Thymus (tissue), 11 donors: ENCODE measurements around the gene DBET. TPM values are rescaled to one million over a fixed set of nuclear protein-coding genes. Genes with fewer than 3 reads are reported as not detected.
"Not testable (repeated sequence)": the region's sequence is repeated elsewhere in the genome, so short reads cannot be mapped to it uniquely, and the experiment has no call there.

Experiments
- DNase-seq, 9 donors: peaks; one replicate each; pipeline ENCODE4 v3.0.0-alpha.2; 2013; ENCODE audit warnings: low spot score in 9 of 9, low read depth in 6 of 9, missing footprints in 1 of 9
- H3K27ac ChIP-seq, 2 donors: one replicate each; pipeline ENCODE4 v1.5.1; 2013; ENCODE audit warnings: control low read depth in 1 of 2, low read depth in 1 of 2, low read length in 1 of 2, mild to moderate bottlenecking in 1 of 2, moderate library complexity in 1 of 2
- H3K27me3 ChIP-seq, 2 donors: one replicate each; pipeline ENCODE4 v1.5.1; 2013; ENCODE audit warnings: low read length in 1 of 2; ENCODE audit not compliant: control insufficient read depth in 2 of 2, insufficient read depth in 1 of 2
- H3K36me3 ChIP-seq, 2 donors: one replicate each; pipeline ENCODE4 v1.5.1; 2013; ENCODE audit warnings: low read length in 1 of 2, mild to moderate bottlenecking in 1 of 2, moderate library complexity in 1 of 2; ENCODE audit not compliant: control insufficient read depth in 2 of 2, insufficient read depth in 2 of 2
- H3K4me1 ChIP-seq, 2 donors: one replicate each; pipeline ENCODE4 v1.5.1; 2013; ENCODE audit warnings: low read length in 2 of 2; ENCODE audit not compliant: control insufficient read depth in 2 of 2, insufficient read depth in 2 of 2
- H3K4me3 ChIP-seq, 2 donors: one replicate each; pipeline ENCODE4 v1.5.1; 2013; ENCODE audit warnings: low read length in 2 of 2, control low read depth in 1 of 2, mild to moderate bottlenecking in 1 of 2
- H3K9me3 ChIP-seq, 2 donors: one replicate each; pipeline ENCODE4 v1.5.1; 2013; ENCODE audit warnings: low read length in 1 of 2, mild to moderate bottlenecking in 1 of 2; ENCODE audit not compliant: control insufficient read depth in 2 of 2, insufficient read depth in 1 of 2
- WGBS: extraction: QIAGEN DNeasy Blood & Tissue Kit; methylation state at CpG from one replicate; pipeline ENCODE4 v1.1.7; 2013; 5-methylcytosine and 5-hydroxymethylcytosine counted together
- polyA plus RNA-seq: library from polyadenylated mRNA; stranded (reverse); fragments of 200-250 nt; gene quantifications from one replicate; pipeline ENCODE4 v1.2.3, GENCODE V29; 2013
- total RNA-seq: library from RNA; stranded (reverse); fragments of 120-200 nt; gene quantifications from one replicate; pipeline ENCODE4 v1.2.4, GENCODE V29; 2013
- donor health status: healthy.

The DBET gene
- total and polyA plus RNA-seq, 2 donors = not detected

DNA sequence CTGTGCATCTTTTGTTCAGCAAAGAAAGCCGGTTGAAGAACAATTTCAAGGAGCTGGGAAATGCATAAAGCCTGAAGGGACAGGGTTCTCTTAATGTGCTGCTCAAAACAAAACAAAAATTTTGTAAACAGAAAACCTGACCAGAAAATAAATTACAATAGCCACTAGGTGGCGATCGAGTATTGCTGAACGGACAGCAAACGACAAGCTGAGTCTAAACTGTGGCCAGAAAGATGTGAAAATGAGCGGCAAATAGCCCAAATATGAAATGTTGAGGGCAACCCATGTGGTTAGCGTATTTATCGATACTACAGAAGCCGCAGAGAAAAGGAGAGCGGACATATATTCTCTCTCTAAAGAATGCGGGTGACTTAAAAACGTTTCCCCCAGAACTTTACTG is 16.7 kb upstream of the DBET start:
- 8% methylated on average over 1 of the region's 12 CpGs for WGBS
- not testable (repeated sequence) for H3K4me1 ChIP-seq, H3K27me3 ChIP-seq, H3K36me3 ChIP-seq, H3K27ac ChIP-seq, DNase-seq, H3K4me3 ChIP-seq, H3K9me3 ChIP-seq

DNA sequence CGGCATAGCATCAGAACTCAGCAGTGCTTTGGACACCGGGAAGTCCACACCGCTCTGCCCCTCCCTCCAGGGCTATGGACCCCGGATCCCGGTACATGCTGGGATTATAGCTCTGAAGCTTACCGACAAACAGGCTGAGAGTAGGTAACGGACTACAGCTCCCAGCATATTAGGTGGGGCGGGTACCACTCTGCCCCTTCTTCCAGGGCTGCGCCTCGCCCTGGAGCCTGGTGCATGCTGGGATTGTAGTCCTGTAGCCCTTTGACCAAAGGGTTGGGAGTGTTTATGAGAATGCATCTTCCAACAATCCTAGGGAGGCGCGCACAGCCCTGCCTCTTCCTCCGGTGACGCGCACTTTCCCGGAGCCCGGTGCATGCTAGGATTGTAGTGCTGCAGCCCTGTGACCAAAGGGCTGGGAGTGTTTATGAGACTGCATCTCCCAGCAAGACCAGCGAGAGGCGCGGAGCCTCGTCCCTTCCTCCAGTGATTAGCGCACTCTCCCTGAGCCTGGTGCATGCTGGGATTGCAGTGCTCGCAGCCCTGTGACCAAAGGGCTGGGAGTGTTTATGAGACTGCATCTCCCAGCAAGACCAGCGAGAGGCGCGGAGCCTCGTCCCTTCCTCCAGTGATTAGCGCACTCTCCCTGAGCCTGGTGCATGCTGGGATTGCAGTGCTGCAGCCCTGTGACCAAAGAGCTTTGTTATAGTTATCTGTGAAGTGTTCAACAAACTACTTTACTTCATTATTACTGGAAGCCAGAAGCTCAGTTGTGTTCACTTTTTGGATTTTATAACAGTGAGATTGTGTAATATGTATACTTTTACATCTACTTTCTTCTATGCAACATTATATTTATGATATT is 14.7 kb upstream of the DBET start:
- not testable (repeated sequence) for H3K9me3 ChIP-seq, H3K36me3 ChIP-seq, H3K4me1 ChIP-seq, H3K27me3 ChIP-seq, H3K4me3 ChIP-seq, DNase-seq, H3K27ac ChIP-seq
- WGBS = 44% methylated on average over 6 of the region's 28 CpGs

DNA sequence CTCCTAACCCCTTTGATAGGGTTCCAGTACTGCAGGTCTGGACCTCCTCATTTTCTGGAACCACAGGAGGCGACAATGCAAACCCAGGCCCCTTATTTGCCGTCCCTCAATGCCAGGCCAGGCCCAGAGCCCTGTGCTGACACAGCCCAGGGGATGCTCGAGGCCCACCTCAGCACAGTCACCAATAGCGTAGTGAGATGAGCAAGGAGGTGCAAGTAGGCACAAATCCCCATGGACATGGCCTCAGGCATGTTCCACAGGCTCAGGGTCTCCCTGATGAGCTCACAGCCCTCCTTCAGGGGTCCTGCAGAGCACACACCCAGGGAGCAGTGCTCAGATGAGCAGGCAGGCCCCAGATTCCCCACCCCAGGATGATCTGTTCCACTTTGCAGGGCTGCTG is 5.3 kb upstream of the DBET start:
- not testable (repeated sequence) for H3K36me3 ChIP-seq, H3K9me3 ChIP-seq, H3K27me3 ChIP-seq, H3K27ac ChIP-seq, H3K4me1 ChIP-seq, DNase-seq, H3K4me3 ChIP-seq
- 68% methylated on average over 4 of the region's 4 CpGs for WGBS

DNA sequence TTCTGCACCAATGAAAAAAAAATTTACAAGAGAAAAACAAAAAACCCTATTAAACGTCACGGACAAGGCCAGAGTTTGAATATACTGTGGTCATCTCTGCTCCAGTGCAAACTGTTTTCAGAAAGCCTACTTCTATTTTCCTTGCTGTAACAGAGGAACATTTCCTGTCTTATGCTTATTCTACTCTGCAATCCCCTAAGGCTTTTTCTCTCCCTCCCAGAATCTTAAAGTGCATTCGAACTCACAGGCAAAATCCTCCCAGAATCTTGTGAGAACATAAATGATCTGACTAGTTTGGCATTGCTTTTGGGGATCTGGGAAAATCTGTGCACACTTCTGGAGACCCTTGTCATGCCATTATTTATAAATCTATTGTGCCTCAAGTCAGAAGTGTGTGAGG is 503 bp downstream of the DBET start:
- H3K36me3 ChIP-seq, H3K4me3 ChIP-seq, H3K27ac ChIP-seq, H3K4me1 ChIP-seq, DNase-seq, H3K9me3 ChIP-seq, H3K27me3 ChIP-seq: not testable (repeated sequence)
- no CpG with 5 or more reads among the region's 3 CpGs for WGBS

DNA sequence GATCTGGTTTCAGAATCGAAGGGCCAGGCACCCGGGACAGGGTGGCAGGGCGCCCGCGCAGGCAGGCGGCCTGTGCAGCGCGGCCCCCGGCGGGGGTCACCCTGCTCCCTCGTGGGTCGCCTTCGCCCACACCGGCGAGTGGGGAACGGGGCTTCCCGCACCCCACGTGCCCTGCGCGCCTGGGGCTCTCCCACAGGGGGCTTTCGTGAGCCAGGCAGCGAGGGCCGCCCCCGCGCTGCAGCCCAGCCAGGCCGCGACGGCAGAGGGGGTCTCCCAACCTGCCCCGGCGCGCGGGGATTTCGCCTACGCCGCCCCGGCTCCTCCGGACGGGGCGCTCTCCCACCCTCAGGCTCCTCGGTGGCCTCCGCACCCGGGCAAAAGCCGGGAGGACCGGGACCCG is 4.0 kb downstream of the DBET start:
- H3K4me3 ChIP-seq, H3K9me3 ChIP-seq, H3K36me3 ChIP-seq, H3K27me3 ChIP-seq, H3K4me1 ChIP-seq, H3K27ac ChIP-seq: not testable (repeated sequence)
- WGBS = 72% methylated on average over 37 of the region's 45 CpGs
- peak in 2 of 9 donors; percentile 0 to 19 for DNase-seq

DNA sequence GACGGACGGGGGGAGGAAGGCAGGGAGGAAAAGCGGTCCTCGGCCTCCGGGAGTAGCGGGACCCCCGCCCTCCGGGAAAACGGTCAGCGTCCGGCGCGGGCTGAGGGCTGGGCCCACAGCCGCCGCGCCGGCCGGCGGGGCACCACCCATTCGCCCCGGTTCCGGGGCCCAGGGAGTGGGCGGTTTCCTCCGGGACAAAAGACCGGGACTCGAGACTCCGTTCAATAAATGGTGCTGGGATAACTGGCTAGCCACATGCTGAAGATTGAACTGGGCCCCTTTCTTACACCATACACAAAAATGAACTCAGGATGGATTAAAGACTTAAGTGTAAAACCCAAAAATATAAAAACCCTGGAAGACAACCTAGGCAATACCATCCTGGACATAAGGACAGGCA is 28.8 kb downstream of the DBET start:
- not testable (repeated sequence) for H3K9me3 ChIP-seq, H3K4me3 ChIP-seq, H3K27me3 ChIP-seq, H3K36me3 ChIP-seq, DNase-seq, H3K27ac ChIP-seq, H3K4me1 ChIP-seq
- whole genome bisulfite sequencing = 22% methylated on average over 8 of the region's 27 CpGs

DNA sequence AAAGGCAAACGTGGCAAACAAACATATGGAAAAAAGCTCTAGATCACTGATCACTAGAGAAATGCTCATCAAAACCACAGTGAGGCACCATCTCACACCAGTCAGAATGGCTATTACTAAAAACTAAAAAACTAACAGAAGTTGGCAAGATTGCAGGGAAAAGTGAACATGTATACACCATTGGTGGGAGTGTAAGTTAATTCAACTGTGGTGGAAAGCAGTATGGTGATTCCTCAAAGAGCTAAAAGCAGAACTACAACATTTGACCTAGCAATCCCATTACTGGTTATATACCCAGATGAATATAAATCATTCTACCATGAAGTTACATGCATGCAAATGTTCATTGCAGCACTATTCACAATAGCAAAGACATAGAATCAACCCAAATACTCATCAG is 29.7 kb downstream of the DBET start:
- not testable (repeated sequence) for H3K27ac ChIP-seq, H3K4me3 ChIP-seq, H3K4me1 ChIP-seq, H3K36me3 ChIP-seq, H3K27me3 ChIP-seq, H3K9me3 ChIP-seq, DNase-seq
- no CpG with 5 or more reads among the region's 1 CpG for WGBS

DNA sequence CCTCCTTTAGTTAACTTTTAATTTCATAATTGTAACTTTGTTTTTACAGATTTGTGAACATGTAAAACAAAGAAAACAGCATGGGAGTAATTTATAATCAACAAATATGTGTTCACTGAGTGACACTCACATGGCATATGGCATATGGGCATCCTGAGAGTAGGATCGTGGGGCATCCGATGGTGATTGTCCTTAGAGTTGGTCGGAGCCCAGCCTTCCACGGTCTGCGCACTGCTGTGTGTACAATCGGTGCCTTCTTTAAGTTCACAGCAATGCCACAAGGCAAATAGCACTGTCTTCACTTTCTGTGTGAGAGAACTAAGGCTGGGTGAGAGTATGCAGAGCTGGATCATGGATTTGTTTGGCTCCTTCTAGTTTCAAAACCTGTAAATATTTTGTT is 31.0 kb downstream of the DBET start:
- H3K9me3 ChIP-seq, H3K36me3 ChIP-seq, H3K4me3 ChIP-seq, H3K27ac ChIP-seq, DNase-seq, H3K27me3 ChIP-seq, H3K4me1 ChIP-seq: not testable (repeated sequence)
- WGBS = no CpG with 5 or more reads among the region's 6 CpGs

DNA sequence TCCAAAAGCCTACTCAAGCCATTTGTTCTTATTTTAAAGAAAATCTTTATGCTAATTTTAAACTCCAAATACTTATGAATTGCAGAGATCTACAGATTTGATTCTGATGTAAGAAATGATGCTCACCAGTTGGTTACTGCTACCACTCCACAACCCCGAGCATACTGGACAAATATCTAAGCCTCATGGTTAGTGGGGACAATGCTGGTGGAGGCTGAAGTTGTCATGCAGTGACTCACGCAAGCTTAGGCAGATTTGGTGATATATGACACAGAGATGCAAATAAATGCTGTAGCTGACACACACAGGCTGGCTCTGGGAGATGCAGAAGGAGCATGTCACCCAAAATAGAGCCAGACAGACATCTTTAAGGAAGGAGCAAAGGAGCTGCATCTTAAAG is 35.3 kb downstream of the DBET start:
- not testable (repeated sequence) for H3K36me3 ChIP-seq, H3K4me3 ChIP-seq, H3K27ac ChIP-seq, H3K27me3 ChIP-seq, DNase-seq, H3K4me1 ChIP-seq, H3K9me3 ChIP-seq
- WGBS = 49% methylated on average over 2 of the region's 2 CpGs
